LNCaP clone FGC (cell line): ENCODE data around the gene PPP3R1.

Experiments
- DNase-seq: peaks from one replicate; pipeline ENCODE4 v3.0.0-alpha.2; 2011; ENCODE audit warnings: low read depth
- H3K4me3 ChIP-seq: 2 replicates; pipeline ENCODE4 v1.5.1; 2011; ENCODE audit warnings: mild to moderate bottlenecking, low read depth, low read length, control low read depth
- TF ChIP-seq, protein P1 (sequence below): IDR thresholded peaks from 2 replicates; pipeline ENCODE4 v1.5.1; 2012; ENCODE audit warnings: mild to moderate bottlenecking; ENCODE audit not compliant: control insufficient read depth, insufficient read depth; ENCODE audit errors: extremely low read depth

Gene PPP3R1

DNA sequence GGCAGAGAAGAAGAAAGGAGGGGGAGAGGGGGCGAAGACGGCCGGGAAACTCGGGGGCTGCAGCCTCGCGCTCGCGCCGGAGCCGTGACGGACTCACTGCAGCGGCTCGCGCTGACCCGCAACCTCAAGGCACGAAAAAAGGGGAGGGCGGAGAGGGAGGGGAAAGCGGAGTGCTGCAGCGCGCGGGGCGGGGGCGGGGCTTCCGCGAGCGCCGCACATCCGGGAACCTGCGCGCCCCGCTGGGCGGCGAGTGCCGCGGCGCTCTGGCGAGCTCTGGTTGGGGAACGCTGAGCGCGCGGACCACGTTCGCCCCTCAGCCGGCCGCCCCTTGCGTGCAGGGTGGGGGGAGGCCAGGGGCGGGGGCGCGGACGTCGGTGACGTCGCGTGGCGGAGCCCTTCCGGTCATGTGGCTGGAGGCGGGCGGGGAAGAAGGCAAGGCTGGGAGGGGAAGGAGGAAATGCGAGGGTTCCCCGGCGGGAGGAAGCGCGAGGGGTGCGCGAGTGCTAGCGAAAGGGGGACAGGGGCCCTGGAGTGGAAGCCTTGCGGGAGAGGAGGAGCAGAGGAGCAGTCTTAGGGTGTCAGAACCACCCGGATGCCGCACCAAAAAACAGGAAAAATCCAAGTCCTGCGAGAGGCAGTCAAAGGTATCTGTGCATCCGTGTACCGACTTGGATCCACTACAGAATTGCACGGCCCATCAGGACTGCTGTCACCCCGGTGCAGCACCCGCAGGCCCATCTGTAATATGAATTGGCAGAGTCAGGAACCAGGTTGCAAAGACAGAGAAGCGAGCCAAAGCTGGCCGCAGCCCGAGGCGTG is at the start of gene PPP3R1:
PPP3R1 (minus strand) TSS at position 133 of the 819 bp plus-strand sequence. CDS start 405 bp downstream, outside the sequence.
- peak within 1 kb of the TSS; percentile 78 for H3K4me3 ChIP-seq
- TF ChIP-seq, protein P1, sequence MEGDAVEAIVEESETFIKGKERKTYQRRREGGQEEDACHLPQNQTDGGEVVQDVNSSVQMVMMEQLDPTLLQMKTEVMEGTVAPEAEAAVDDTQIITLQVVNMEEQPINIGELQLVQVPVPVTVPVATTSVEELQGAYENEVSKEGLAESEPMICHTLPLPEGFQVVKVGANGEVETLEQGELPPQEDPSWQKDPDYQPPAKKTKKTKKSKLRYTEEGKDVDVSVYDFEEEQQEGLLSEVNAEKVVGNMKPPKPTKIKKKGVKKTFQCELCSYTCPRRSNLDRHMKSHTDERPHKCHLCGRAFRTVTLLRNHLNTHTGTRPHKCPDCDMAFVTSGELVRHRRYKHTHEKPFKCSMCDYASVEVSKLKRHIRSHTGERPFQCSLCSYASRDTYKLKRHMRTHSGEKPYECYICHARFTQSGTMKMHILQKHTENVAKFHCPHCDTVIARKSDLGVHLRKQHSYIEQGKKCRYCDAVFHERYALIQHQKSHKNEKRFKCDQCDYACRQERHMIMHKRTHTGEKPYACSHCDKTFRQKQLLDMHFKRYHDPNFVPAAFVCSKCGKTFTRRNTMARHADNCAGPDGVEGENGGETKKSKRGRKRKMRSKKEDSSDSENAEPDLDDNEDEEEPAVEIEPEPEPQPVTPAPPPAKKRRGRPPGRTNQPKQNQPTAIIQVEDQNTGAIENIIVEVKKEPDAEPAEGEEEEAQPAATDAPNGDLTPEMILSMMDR: no peak
- peak; percentile 64 for DNase-seq

DNA sequence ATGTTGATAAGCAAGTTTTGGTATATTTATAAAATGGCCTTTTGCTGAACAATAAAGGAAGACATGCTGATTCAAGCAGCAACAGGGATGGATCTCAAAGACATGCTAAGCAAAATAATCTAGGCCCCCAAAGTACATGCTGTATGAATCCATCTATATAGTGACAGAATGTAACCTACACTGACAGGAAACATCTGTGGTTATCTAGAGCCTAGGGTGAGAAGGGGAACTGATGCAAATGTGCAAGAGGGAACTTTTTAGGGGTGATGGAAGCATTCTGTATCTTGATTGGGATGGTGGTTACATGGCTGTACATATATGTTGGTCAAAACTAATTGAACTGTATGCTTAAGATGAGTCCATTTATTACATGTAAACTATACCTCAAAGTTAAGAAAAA is 43.2 kb upstream of the PPP3R1 start:
- TF ChIP-seq, protein P1: no peak
- DNase-seq: no peak
- H3K4me3 ChIP-seq: no peak overlapping the region

DNA sequence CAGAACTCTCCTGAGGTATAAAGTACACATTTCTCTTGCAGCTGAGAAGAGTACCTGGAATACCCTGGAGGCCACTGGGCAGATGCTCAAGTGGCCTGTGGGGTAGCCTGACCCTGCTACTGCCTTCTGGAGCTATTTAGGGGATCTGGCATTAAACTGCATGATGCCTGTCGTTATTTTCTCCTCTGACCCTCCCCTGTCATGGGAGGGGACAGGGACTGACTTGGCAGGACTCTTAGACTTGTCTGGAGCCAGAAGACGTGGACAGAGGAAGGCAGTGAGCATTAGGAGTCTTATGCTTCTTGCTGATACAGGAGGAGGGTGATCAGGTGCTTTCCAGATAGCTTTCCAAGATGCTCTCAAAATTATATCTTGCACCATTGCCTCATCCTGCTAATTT is 42.6 kb upstream of the PPP3R1 start:
- no peak overlapping the region for H3K4me3 ChIP-seq
- no peak for DNase-seq
- TF ChIP-seq, protein P1: no peak

- H3K4me3 ChIP-seq: no peak overlapping the region
- no peak for DNase-seq
- TF ChIP-seq, protein P1: no peak
Observed at GRCh38 chr2:68294187-68294586, 41.9 kb upstream of the PPP3R1 start.

- DNase-seq: no peak
- H3K4me3 ChIP-seq: no peak overlapping the region
- TF ChIP-seq, protein P1: no peak
Observed at GRCh38 chr2:68293755-68294154, 41.4 kb upstream of the PPP3R1 start.

- DNase-seq: no peak
- no peak overlapping the region for H3K4me3 ChIP-seq
- TF ChIP-seq, protein P1: no peak
Observed at GRCh38 chr2:68293024-68293423, 40.7 kb upstream of the PPP3R1 start.
